ENCODE results near the gene SGTA.

The SGTA gene

GRCh38 chr19:2809387-2810140, 26.5 kb upstream of the SGTA start:
- DNase-seq, result no peak

GRCh38 chr19:2808129-2808941, 25.3 kb upstream of the SGTA start:
- DNase-seq, result no peak

- DNase-seq, result no peak
These were observed 24.5 kb upstream of the SGTA start for GRCh38 chr19:2807379-2808128.

- DNase-seq, result no peak
These were observed 23.8 kb upstream of the SGTA start for GRCh38 chr19:2806736-2807378.

- no peak for DNase-seq
These were observed 23.0 kb upstream of the SGTA start for GRCh38 chr19:2805991-2806649.

GRCh38 chr19:2805261-2805900, 22.3 kb upstream of the SGTA start:
- no peak for DNase-seq

GRCh38 chr19:2804156-2805004, 21.3 kb upstream of the SGTA start:
- DNase-seq, result no peak

GRCh38 chr19:2803486-2804155, 20.5 kb upstream of the SGTA start:
- no peak for DNase-seq

- no peak for DNase-seq
These were observed 19.8 kb upstream of the SGTA start for GRCh38 chr19:2802826-2803225.

- DNase-seq, result no peak
These were observed 17.4 kb upstream of the SGTA start for GRCh38 chr19:2800506-2800905.

- no peak for DNase-seq
These were observed 16.4 kb upstream of the SGTA start for GRCh38 chr19:2799273-2800020.

GRCh38 chr19:2798733-2799132, 15.7 kb upstream of the SGTA start:
- DNase-seq, result no peak

- DNase-seq, result no peak
These were observed 15.1 kb upstream of the SGTA start for GRCh38 chr19:2798158-2798685.

GRCh38 chr19:2797280-2797679, 14.2 kb upstream of the SGTA start:
- no peak for DNase-seq

- no peak for DNase-seq
These were observed 13.7 kb upstream of the SGTA start for GRCh38 chr19:2796659-2797266.

- no peak for DNase-seq
These were observed 13.0 kb upstream of the SGTA start for GRCh38 chr19:2795827-2796658.

- no peak for DNase-seq
These were observed 10.5 kb upstream of the SGTA start for GRCh38 chr19:2793577-2793976.

- DNase-seq, result no peak
These were observed 10.1 kb upstream of the SGTA start for GRCh38 chr19:2793126-2793525.

Data from NCI-H1694 treated with DMSO at 0.1 percent for 48 hours (cell line).